ENCODE measurements around the gene ARHGAP26.

ARHGAP26 gene

GRCh38 chr5:143025376-143025775 lies 255.2 kb downstream of the ARHGAP26 start:
- DNase-seq, result peak; percentile 38

- no peak for DNase-seq
Observed at GRCh38 chr5:143025971-143026370, 255.8 kb downstream of the ARHGAP26 start.

GRCh38 chr5:143026380-143026779 lies 256.2 kb downstream of the ARHGAP26 start:
- DNase-seq, result no peak

GRCh38 chr5:143029293-143029692 lies 259.1 kb downstream of the ARHGAP26 start:
- DNase-seq, result no peak

- no peak for DNase-seq
Observed at GRCh38 chr5:143030349-143030748, 260.2 kb downstream of the ARHGAP26 start.

- DNase-seq, result no peak
Observed at GRCh38 chr5:143031781-143032580, 261.8 kb downstream of the ARHGAP26 start.

GRCh38 chr5:143032581-143032836 lies 262.3 kb downstream of the ARHGAP26 start:
- no peak for DNase-seq

- DNase-seq, result no peak
Observed at GRCh38 chr5:143033535-143034250, 263.5 kb downstream of the ARHGAP26 start.

- peak; percentile 19 for DNase-seq
Observed at GRCh38 chr5:143036146-143036927, 266.2 kb downstream of the ARHGAP26 start.

- no peak for DNase-seq
Observed at GRCh38 chr5:143037071-143037470, 266.9 kb downstream of the ARHGAP26 start.

- no peak for DNase-seq
Observed at GRCh38 chr5:143037708-143038107, 267.5 kb downstream of the ARHGAP26 start.

GRCh38 chr5:143040622-143041021 lies 270.4 kb downstream of the ARHGAP26 start:
- no peak for DNase-seq

- DNase-seq, result no peak
Observed at GRCh38 chr5:143041461-143041860, 271.3 kb downstream of the ARHGAP26 start.

- no peak for DNase-seq
Observed at GRCh38 chr5:143041972-143042770, 272.0 kb downstream of the ARHGAP26 start.

GRCh38 chr5:143044265-143044664 lies 274.1 kb downstream of the ARHGAP26 start:
- DNase-seq, result no peak

GRCh38 chr5:143045062-143045461 lies 274.9 kb downstream of the ARHGAP26 start:
- DNase-seq, result no peak

- no peak for DNase-seq
Observed at GRCh38 chr5:143046314-143046713, 276.1 kb downstream of the ARHGAP26 start.

GRCh38 chr5:143047091-143047490 lies 276.9 kb downstream of the ARHGAP26 start:
- no peak for DNase-seq

GRCh38 chr5:143050183-143050582 lies 280.0 kb downstream of the ARHGAP26 start:
- DNase-seq, result no peak

GRCh38 chr5:143051244-143052058 lies 281.3 kb downstream of the ARHGAP26 start:
- DNase-seq, result peak; percentile 86

- DNase-seq, result no peak
Observed at GRCh38 chr5:143052967-143053682, 282.9 kb downstream of the ARHGAP26 start.

Measured in suppressor macrophage treated with lipopolysaccharide for 4 hours (primary cell).